B cell (primary cell): ENCODE results near the gene TRIM52. TPM values are rescaled to one million over a fixed set of nuclear protein-coding genes. Genes with fewer than 3 reads are reported as not detected.
"Not testable (repeated sequence)": the region's sequence is repeated elsewhere in the genome, so short reads cannot be mapped to it uniquely, and the experiment has no call there.

ENCODE experiments used
- ATAC-seq: fragments of 200-7000 bp; cut with Tn5 transposase; one replicate; pipeline ENCODE4 v1.10.0; 2021; ENCODE audit warnings: low read depth, mild to moderate bottlenecking, moderate number of reproducible peaks, moderate library complexity
- CTCF ChIA-PET: fragments of 350-600 bp; sonication (Branson Sonifier 250); formaldehyde crosslinking; loops from one replicate; lab custom pipeline; 2021; ENCODE audit warnings: antibody characterized with exemption, inconsistent platforms; lab: Charles Lee
- POLR2A ChIA-PET: fragments of 350-600 bp; sonication (Branson Sonifier 250); formaldehyde crosslinking; loops from one replicate; lab custom pipeline; 2021; ENCODE audit warnings: antibody characterized with exemption; lab: Charles Lee
- DNase-seq: peaks from one replicate; pipeline ENCODE4 v3.0.0; 2013
- H2AFZ ChIP-seq: 2 replicates; pipeline ENCODE4 v1.6.1; 2012; ENCODE audit warnings: mild to moderate bottlenecking, low read depth, low read length; ENCODE audit not compliant: insufficient read depth, poor library complexity, severe bottlenecking
- H3K27ac ChIP-seq, 2 donors: 1 replicate in 1 of 2; 2 replicates in 1 of 2; pipeline ENCODE4 v1.5.1; 2012 to 2013; ENCODE audit warnings: low read length in 2 of 2, mild to moderate bottlenecking in 2 of 2, moderate library complexity in 1 of 2
- H3K27me3 ChIP-seq, 4 experiments: fragments of 200-600 bp in 1 of 4; sonication (generic) in 1 of 4; replicated peaks in 1 of 4; 1 replicate in 2 of 4; 2 replicates in 2 of 4; pipeline versions ENCODE4 v1.6.1 to v1.7.0; 2013 to 2016; ENCODE audit warnings: low read length in 3 of 4, mild to moderate bottlenecking in 2 of 4, mixed read lengths in 1 of 4, moderate library complexity in 1 of 4; ENCODE audit not compliant: insufficient read depth in 4 of 4, control insufficient read depth in 3 of 4; ENCODE audit errors: control extremely low read depth in 1 of 4
- H3K36me3 ChIP-seq, 2 experiments: replicated peaks in 1 of 2; 1 replicate in 1 of 2; 2 replicates in 1 of 2; pipeline versions ENCODE4 v1.6.1 to v1.7.1; 2013; ENCODE audit warnings: low read length in 1 of 2; ENCODE audit not compliant: insufficient read depth in 2 of 2, control insufficient read depth in 1 of 2; ENCODE audit errors: control extremely low read depth in 1 of 2, extremely low read depth in 1 of 2
- H3K4me1 ChIP-seq, 2 donors: fragments of 200-600 bp in 1 of 2; sonication (generic) in 1 of 2; 1 replicate in 1 of 2; 2 replicates in 1 of 2; pipeline versions ENCODE4 v1.5.1 to v1.6.1; 2013 to 2017; ENCODE audit warnings: low read length in 2 of 2; ENCODE audit not compliant: control insufficient read depth in 2 of 2, insufficient read depth in 2 of 2
- H3K4me2 ChIP-seq: replicated peaks from 2 replicates; pipeline ENCODE3; 2012; ENCODE audit warnings: mild to moderate bottlenecking, low read depth, low read length; ENCODE audit not compliant: poor library complexity, severe bottlenecking
- H3K4me3 ChIP-seq, 5 experiments: fragments of 200-600 bp in 1 of 5; sonication (generic) in 1 of 5; 1 replicate in 3 of 5; 2 replicates in 2 of 5; pipeline versions ENCODE4 v1.5.1 to v1.7.0; 2011 to 2016; ENCODE audit warnings: low read length in 4 of 5, mild to moderate bottlenecking in 4 of 5, low read depth in 2 of 5, control low read depth in 1 of 5, moderate library complexity in 1 of 5; ENCODE audit not compliant: insufficient read depth in 1 of 5; ENCODE audit errors: control extremely low read depth in 1 of 5, extremely low read depth in 1 of 5
- H3K79me2 ChIP-seq: fragments of 200-600 bp; sonication (generic); one replicate; pipeline ENCODE4 v1.6.0; 2016; ENCODE audit warnings: low read length; ENCODE audit not compliant: control insufficient read depth, insufficient read depth
- H3K9ac ChIP-seq: fragments of 200-600 bp; sonication (generic); 2 replicates; pipeline ENCODE4 v1.6.1; 2017; ENCODE audit warnings: mild to moderate bottlenecking, low read length, moderate library complexity
- H3K9me3 ChIP-seq, 3 donors: one replicate each; pipeline versions ENCODE4 v1.6.1 to v1.7.1; 2013; ENCODE audit warnings: low read length in 2 of 3; ENCODE audit not compliant: control insufficient read depth in 2 of 3, insufficient read depth in 1 of 3; ENCODE audit errors: control extremely low read depth in 1 of 3
- H4K20me1 ChIP-seq: 2 replicates; pipeline ENCODE4 v1.6.0; 2012; ENCODE audit warnings: mild to moderate bottlenecking, low read length; ENCODE audit not compliant: insufficient read depth, control insufficient read depth, poor library complexity, severe bottlenecking
- H3K27ac Mint-ChIP-seq: one replicate; pipeline ENCODE4 v1.8.0; 2021; ENCODE audit warnings: mixed read lengths
- H3K27me3 Mint-ChIP-seq: one replicate; pipeline ENCODE4 v1.8.0; 2021; ENCODE audit warnings: mixed read lengths
- H3K4me1 Mint-ChIP-seq: one replicate; pipeline ENCODE4 v1.8.0; 2021; ENCODE audit warnings: mixed read lengths
- H3K4me3 Mint-ChIP-seq: one replicate; pipeline ENCODE4 v1.8.0; 2021; ENCODE audit warnings: mixed read lengths
- H3K9me3 Mint-ChIP-seq: one replicate; pipeline ENCODE4 v1.8.0; 2022; ENCODE audit warnings: mixed read lengths; ENCODE audit not compliant: insufficient read depth
- CTCF ChIP-seq: fragments of 200-600 bp; IDR thresholded peaks from one replicate; pipeline ENCODE4 v1.8.0; 2022; ENCODE audit warnings: antibody characterized with exemption, mild to moderate bottlenecking
- EZH2 ChIP-seq: IDR thresholded peaks from 2 replicates; pipeline ENCODE4 v1.6.1; 2012; ENCODE audit warnings: borderline replicate concordance, low read depth, mild to moderate bottlenecking, moderate library complexity, low read length; ENCODE audit not compliant: insufficient read depth, poor library complexity, severe bottlenecking
- WGBS: methylation state at CpG from one replicate; pipeline ENCODE4 v1.1.5; 2013; ENCODE audit warnings: missing lambda C conversion rate; ENCODE audit not compliant: insufficient coverage; 5-methylcytosine and 5-hydroxymethylcytosine counted together
- intact Hi-C: fragments of 100-400 bp; cut with micrococcal nuclease; formaldehyde crosslinking; loops from one replicate; pipeline ENCODE4 v1.10.0; 2022
- polyA plus RNA-seq: library from polyadenylated mRNA; depleted of rRNA; stranded (reverse); fragments of >200 nt; gene quantifications from 2 replicates; pipeline ENCODE4 v1.2.3, GENCODE V29; 2012
- total RNA-seq, 2 donors: library from RNA; stranded (reverse); fragments of 120-200 nt in 1 of 2; gene quantifications; 1 replicate in 1 of 2; 2 replicates in 1 of 2; pipeline versions ENCODE4 v1.2.3 to v1.2.4, GENCODE V29; 2013 to 2022

Gene TRIM52
- total and polyA plus RNA-seq, 2 donors (not counting 1 experiment from before 2014, with no cell fraction given): 29.9 to 61.3 TPM

- ChIA-PET CTCF (no interaction called here), POLR2A (no interaction called here)
- peaks cover 0 to 3% (median under 1%) of the 10 kb centered on the region in 4 experiments for H3K27me3 ChIP-seq
- TF ChIP-seq EZH2: no peak
- no peak for TF ChIP-seq CTCF
- Mint-ChIP-seq H3K9me3 (no peaks in the 10 kb centered on the region), H3K4me1 (peaks cover 21% of the 10 kb centered on the region), H3K4me3 (no peak overlapping the region), H3K27ac (no peak overlapping the region), H3K27me3 (peaks cover 6% of the 10 kb centered on the region)
- DNase-seq: no peak
- H3K36me3 ChIP-seq: no peaks in the 10 kb centered on the region
- peaks cover 7 to 20% of the 10 kb centered on the region in 2 donors for H3K4me1 ChIP-seq
- H3K27ac ChIP-seq: no peak overlapping the region
- H3K9me3 ChIP-seq: peaks cover 0 to 14% (median 2%) of the 10 kb centered on the region in 3 donors
- WGBS: 60% methylated on average over 1 of the region's 7 CpGs
- H4K20me1 ChIP-seq: peaks cover 7% of the 10 kb centered on the region
- no peak for ATAC-seq
- intact Hi-C loops: loop anchor here (10.0 kb wide), 1 partner anchor 46 kb away; no protein-coding TSS in a partner anchor
- H2AFZ ChIP-seq: no peak overlapping the region
- H3K9ac ChIP-seq: no peak overlapping the region
- no peaks in the 10 kb centered on the region for H3K79me2 ChIP-seq
- H3K4me2 ChIP-seq: no peak overlapping the region
- H3K4me3 ChIP-seq: no peak overlapping the region
Observed at GRCh38 chr5:181211208-181211607, 49.7 kb downstream of the TRIM52 start.

DNA sequence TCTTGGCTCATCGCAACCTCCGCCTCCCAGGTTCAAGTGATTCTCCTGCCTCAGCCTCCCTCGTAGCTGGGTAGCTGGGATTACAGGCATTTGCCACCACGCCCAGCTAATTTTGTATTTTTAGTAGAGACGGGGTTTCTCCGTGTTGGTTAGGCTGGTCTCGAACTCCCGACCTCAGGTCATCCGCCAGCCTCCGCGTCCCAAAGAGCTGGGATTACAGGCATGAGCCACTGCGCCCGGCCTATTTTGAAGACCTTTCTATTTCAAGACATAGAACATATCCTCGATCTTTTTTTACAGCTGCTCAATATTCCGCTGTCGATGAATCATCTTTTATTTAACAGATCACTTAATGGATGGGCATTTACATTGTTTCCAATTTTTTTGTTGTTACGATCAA, 50.2 kb downstream of the TRIM52 start:
- H3K4me3 ChIP-seq, H4K20me1 ChIP-seq, H3K9me3 Mint-ChIP-seq, DNase-seq, H3K27me3 ChIP-seq, H3K79me2 ChIP-seq, H3K4me3 Mint-ChIP-seq, H3K9ac ChIP-seq, H3K36me3 ChIP-seq, H3K27ac ChIP-seq, H3K27ac Mint-ChIP-seq, ATAC-seq, H3K4me2 ChIP-seq, H2AFZ ChIP-seq, POLR2A ChIA-PET: not testable (repeated sequence)
- CTCF ChIA-PET: interaction anchor here (0.9 kb wide), 1 partner anchor 37 kb away, joined by 3 read pairs; no protein-coding TSS in a partner anchor
- Mint-ChIP-seq H3K4me1 (peaks cover 24% of the 10 kb centered on the region), H3K27me3 (peaks cover 11% of the 10 kb centered on the region)
- intact Hi-C loops: loop anchor here (10.0 kb wide), 1 partner anchor 46 kb away; no protein-coding TSS in a partner anchor
- WGBS: 85% methylated on average over 11 of the region's 17 CpGs
- Histone ChIP-seq H3K4me1 (peaks cover 9 to 20% of the 10 kb centered on the region in 2 donors), H3K9me3 (peaks cover 0 to 14% (median 2%) of the 10 kb centered on the region in 3 donors)

GRCh38 chr5:181210148-181210547, 50.8 kb downstream of the TRIM52 start:
- peaks cover 0 to 13% (median 6%) of the 10 kb centered on the region in 4 experiments for H3K27me3 ChIP-seq
- H4K20me1 ChIP-seq, POLR2A ChIA-PET, H3K27ac Mint-ChIP-seq, H3K27ac ChIP-seq, H3K4me2 ChIP-seq, H2AFZ ChIP-seq, ATAC-seq, H3K9me3 Mint-ChIP-seq, H3K4me3 Mint-ChIP-seq, H3K9ac ChIP-seq, H3K4me3 ChIP-seq, DNase-seq, H3K79me2 ChIP-seq, H3K36me3 ChIP-seq: not testable (repeated sequence)
- intact Hi-C loops: loop anchor here (10.0 kb wide), 1 partner anchor 45 kb away; no protein-coding TSS in a partner anchor
- peaks cover 0 to 14% (median 2%) of the 10 kb centered on the region in 3 donors for H3K9me3 ChIP-seq
- H3K27me3 Mint-ChIP-seq: peaks cover 14% of the 10 kb centered on the region
- WGBS: 88% methylated on average over 9 of the region's 11 CpGs
- CTCF ChIA-PET: interaction anchor here (0.9 kb wide), 1 partner anchor 37 kb away, joined by 3 read pairs; no protein-coding TSS in a partner anchor
- H3K4me1 Mint-ChIP-seq: peaks cover 28% of the 10 kb centered on the region
- H3K4me1 ChIP-seq: peaks cover 13 to 25% of the 10 kb centered on the region in 2 donors
